GM12873 (cell line): Measurements from ENCODE around the gene KLF9.

Experiments
- TF ChIP-seq, protein P1 (sequence below): IDR thresholded peaks from 2 replicates; pipeline ENCODE4 v1.5.1; 2012; ENCODE audit warnings: low read depth, mild to moderate bottlenecking, moderate library complexity, low read length, control low read depth; ENCODE audit not compliant: insufficient read depth; ENCODE audit errors: missing control alignments

Gene KLF9

DNA sequence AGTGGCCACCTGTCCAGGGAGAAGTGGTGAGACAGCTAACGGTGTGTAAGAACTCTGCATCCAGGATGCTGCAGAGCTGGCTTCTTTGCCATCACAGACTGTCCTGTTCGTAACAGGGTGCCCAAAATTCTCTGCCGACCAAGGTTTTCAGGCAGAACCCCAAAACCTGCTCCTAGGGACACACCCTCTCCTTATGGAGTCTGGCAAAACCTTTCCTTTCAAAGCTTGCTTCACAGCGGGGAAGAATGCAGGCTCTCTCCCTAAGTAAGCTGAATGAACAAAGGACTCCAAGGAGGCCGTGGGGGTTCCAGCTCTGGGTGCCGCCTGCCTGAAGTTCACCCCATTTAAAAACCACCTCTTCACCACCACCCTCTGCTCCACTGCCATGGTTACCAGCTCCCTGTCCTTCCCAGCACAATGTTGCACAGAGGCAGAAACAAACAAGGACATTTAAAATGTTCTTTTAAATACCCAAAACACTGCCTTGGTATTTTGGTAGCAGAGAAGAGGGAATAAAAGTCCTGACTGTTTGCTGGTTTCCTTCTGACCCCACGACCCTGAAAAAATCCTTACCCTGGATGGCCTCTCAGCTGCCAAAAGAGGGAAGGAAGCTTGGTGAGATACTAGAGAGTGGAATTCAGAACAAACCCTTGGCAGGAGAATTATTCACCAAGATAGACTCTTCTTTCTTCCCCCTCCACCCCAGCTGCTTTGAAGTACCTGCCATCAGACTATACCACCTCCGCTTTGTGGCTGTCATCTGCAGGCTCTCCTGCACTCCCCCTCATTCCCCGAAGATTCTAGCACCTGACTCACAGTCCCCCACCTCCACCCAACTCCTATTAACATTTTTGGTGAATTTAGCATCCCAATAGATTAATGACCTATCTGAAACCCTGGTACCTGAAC lies 7.1 kb upstream of the KLF9 start:
- TF ChIP-seq, protein P1, sequence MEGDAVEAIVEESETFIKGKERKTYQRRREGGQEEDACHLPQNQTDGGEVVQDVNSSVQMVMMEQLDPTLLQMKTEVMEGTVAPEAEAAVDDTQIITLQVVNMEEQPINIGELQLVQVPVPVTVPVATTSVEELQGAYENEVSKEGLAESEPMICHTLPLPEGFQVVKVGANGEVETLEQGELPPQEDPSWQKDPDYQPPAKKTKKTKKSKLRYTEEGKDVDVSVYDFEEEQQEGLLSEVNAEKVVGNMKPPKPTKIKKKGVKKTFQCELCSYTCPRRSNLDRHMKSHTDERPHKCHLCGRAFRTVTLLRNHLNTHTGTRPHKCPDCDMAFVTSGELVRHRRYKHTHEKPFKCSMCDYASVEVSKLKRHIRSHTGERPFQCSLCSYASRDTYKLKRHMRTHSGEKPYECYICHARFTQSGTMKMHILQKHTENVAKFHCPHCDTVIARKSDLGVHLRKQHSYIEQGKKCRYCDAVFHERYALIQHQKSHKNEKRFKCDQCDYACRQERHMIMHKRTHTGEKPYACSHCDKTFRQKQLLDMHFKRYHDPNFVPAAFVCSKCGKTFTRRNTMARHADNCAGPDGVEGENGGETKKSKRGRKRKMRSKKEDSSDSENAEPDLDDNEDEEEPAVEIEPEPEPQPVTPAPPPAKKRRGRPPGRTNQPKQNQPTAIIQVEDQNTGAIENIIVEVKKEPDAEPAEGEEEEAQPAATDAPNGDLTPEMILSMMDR: no peak

DNA sequence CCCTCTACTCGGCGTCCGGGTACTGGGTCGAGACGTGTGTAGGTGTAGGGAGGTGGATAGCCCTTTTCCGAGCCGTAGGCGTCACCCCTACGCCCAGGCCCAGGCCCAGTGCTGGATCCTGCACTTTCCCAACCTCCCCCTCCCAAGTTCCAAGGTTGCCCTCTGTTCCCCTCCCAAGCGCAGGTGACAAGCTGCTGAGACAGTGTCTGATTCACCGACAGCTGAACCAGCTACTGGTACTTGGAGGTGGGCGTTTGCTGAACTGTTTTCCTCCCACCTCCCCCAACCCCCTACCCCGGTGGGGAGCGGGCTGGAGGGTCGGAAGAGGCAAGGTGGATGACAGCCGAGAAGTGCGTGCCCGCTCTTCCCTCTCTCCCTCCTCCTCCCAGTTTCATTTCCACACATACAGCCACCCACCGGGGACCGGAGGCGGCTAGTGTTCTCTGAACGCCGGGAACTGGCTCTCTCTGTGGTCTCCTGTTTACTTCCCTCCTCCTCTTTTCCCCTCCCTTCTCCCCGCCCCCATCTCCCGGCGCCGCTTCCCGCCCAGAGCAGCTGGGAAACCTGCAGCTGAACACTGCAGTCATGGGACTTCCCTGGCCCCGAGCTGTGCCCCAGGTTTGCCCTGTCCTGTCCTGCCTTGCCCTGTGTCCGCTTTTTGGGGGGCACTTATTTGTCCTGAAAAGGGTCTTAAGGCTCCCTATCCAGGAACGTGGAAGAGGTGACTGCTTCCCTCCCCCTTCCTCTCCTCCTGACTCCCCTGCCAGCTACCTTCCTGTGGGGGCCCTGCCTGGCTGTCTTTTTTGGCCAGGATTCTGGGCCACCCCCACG lies 6.2 kb upstream of the KLF9 start:
- TF ChIP-seq, protein P1: no peak

DNA sequence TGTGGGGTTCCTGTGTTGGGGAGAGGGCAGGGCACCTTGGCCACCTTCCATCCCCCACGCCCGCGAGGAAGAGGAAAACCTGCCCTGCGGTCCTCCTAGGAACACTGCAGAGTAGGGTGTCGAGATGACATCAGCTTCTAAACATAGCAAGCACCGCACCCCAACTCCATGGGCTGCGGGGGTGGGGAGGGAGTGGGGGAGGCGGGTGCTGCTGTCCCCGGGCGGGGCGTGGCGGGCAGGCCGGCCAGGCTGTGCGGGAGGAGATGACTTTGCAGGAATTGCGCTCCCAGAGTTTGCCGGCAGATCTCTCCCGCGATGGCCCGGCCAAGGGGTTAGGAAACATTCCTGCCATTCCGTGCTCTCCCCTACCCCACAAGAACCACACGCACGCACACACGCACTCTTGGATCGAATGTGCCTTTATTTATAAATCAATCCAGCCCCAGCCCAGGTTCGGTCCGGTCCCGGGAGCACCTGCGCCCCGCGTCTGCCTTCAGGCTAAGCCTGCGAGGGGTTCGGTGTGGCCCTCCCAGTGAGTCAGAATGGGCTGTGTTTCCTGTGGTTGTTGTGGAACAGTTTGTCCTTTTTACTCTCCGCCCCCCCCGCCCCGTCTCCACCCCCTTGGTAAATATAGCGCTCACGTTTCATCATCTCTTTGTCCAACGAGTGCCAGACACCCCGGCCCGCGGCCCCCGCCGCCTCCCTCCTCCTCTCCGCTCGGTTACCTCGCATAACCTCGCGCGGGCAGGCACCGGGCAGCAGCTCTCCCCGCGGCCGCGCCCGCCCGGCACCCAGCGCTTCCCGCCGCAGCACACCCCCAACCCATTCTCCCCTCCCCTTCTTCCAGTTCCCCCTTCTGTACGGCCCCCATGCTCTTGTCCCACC lies 5.3 kb upstream of the KLF9 start:
- TF ChIP-seq, protein P1: no peak

DNA sequence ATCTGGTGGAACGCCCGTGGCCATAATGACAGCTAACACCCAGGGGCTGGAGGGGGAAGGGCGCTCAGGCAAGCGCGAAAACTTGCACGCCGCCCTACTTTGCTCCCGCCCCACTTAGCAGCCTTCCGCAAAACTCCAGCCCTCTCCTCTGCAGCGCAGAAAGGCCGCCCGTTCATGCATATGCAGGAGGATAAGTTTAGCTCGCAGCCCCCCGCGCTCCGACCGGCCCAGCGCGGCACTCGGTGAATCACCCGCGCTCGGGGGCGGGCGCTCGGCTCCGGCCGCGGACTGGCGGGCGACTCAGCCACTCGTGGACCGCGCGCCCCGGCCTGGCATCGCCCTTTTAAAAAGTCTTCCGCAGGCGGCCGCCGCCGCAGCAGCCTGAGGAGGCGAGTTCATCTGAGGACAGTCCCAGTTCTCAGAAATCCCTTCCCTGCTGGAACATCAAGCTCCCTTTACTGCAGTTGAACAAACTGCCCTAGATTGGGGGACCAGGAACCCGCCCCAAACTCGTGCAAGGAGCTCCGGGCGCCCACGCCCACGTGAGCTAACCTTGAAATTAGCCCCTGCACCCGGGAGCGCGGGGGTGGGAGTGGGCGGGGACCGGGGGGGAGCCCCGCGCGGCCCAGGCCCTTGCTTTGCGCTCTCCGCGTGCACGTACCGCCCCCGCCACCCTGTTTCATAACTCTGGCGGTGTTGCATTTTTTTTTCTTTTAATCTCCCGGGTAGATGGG lies 4.5 kb upstream of the KLF9 start:
- TF ChIP-seq, protein P1: no peak

DNA sequence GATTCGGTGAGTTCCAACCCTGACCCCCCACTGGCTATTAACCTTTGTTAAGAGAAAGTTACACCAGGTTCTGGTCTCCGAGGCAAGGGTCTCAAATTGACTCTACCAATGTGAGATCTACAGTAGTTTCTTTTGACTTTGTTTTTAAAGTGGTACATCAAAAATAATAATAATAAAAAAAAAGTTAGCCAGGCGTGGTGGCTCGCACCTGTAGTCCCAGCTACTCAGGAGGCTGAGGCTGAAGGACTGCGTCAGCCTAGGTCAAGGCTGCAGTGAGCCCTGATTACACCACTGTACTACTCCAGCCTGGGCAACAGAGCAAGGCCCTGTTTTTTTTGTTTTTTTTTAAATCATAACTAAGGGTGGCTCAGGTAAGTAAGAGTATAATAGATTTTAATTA lies 1.0 kb upstream of the KLF9 start:
- TF ChIP-seq, protein P1: no peak

DNA sequence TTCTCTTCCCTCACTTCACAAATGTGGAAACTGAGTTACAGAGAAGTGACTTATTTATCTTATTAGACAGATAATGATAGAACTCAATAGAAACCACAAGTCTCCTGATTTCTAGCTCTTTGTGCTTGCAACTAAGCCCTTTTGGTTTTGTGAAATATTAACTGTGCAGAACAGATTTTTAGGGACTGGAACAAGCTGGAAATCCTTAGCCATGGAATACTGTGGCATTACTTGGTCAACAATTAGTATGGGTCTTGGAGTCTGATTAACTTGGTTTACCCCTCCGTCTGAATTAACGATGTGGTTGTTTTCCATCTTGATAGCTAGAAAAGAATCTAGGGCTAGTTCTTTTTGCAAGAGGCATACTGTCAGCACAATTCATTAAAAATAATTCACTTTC lies 584 bp upstream of the KLF9 start:
- TF ChIP-seq, protein P1: no peak
